ACHN (cell line): ENCODE measurements around the gene CACNA1D.
"Not testable (repeated sequence)": the region's sequence is repeated elsewhere in the genome, so short reads cannot be mapped to it uniquely, and the experiment has no call there.

Experiments used
- DNase-seq: peaks from one replicate; pipeline ENCODE4 v3.0.0-alpha.2; 2015
- in situ Hi-C: cut with HindIII; loops from 2 replicates; pipeline ENCODE4 v1.10.0; 2017; ENCODE audit warnings: low sequenced_read_pairs, low pct_ligation_motif_present, low pct_unique_long_range_greater_than_20kb

Gene CACNA1D

GRCh38 chr3:53661480-53661879 is 167.1 kb downstream of the CACNA1D start:
- DNase-seq, result no peak
- in situ Hi-C loops, result no loop called here

- DNase-seq, in situ Hi-C loops: not testable (repeated sequence)
These were observed 170.4 kb downstream of the CACNA1D start for GRCh38 chr3:53664812-53665211.

GRCh38 chr3:53665608-53666425 is 171.4 kb downstream of the CACNA1D start:
- in situ Hi-C loops, result no loop called here
- no peak for DNase-seq

- in situ Hi-C loops, result no loop called here
- peak; percentile 19 for DNase-seq
These were observed 174.5 kb downstream of the CACNA1D start for GRCh38 chr3:53668872-53669271.

- no peak for DNase-seq
- in situ Hi-C loops, result no loop called here
These were observed 176.3 kb downstream of the CACNA1D start for GRCh38 chr3:53670721-53671120.

GRCh38 chr3:53671192-53671960 is 177.0 kb downstream of the CACNA1D start:
- in situ Hi-C loops, result no loop called here

GRCh38 chr3:53671961-53672299 is 177.5 kb downstream of the CACNA1D start:
- in situ Hi-C loops, result no loop called here
- DNase-seq, result no peak

More at GRCh38 chr3:53671192-53671960, 177.0 kb downstream of the CACNA1D start:
- no peak for DNase-seq

GRCh38 chr3:53672981-53673380 is 178.6 kb downstream of the CACNA1D start:
- no peak for DNase-seq
- in situ Hi-C loops, result no loop called here

GRCh38 chr3:53673722-53674350 is 179.4 kb downstream of the CACNA1D start:
- in situ Hi-C loops, result no loop called here
- no peak for DNase-seq

- in situ Hi-C loops, result no loop called here
- no peak for DNase-seq
These were observed 180.2 kb downstream of the CACNA1D start for GRCh38 chr3:53674582-53674981.

- in situ Hi-C loops, result no loop called here
- DNase-seq, result no peak
These were observed 180.7 kb downstream of the CACNA1D start for GRCh38 chr3:53675022-53675697.

GRCh38 chr3:53675942-53676341 is 181.5 kb downstream of the CACNA1D start:
- DNase-seq, result no peak
- in situ Hi-C loops, result no loop called here

GRCh38 chr3:53677413-53677812 is 183.0 kb downstream of the CACNA1D start:
- in situ Hi-C loops, result no loop called here
- peak; percentile 11 for DNase-seq

GRCh38 chr3:53680028-53680427 is 185.6 kb downstream of the CACNA1D start:
- no peak for DNase-seq
- in situ Hi-C loops, result no loop called here

GRCh38 chr3:53682807-53683206 is 188.4 kb downstream of the CACNA1D start:
- DNase-seq, result no peak
- in situ Hi-C loops, result no loop called here

- in situ Hi-C loops, result no loop called here
- no peak for DNase-seq
These were observed 193.7 kb downstream of the CACNA1D start for GRCh38 chr3:53688066-53688465.

- no peak for DNase-seq
- in situ Hi-C loops, result no loop called here
These were observed 194.6 kb downstream of the CACNA1D start for GRCh38 chr3:53688989-53689388.

- DNase-seq, result no peak
- in situ Hi-C loops, result no loop called here
These were observed 195.3 kb downstream of the CACNA1D start for GRCh38 chr3:53689681-53690080.

- in situ Hi-C loops, result no loop called here
- DNase-seq, result no peak
These were observed 196.1 kb downstream of the CACNA1D start for GRCh38 chr3:53690521-53690920.
